ENCODE results near the gene FTO.

DNA sequence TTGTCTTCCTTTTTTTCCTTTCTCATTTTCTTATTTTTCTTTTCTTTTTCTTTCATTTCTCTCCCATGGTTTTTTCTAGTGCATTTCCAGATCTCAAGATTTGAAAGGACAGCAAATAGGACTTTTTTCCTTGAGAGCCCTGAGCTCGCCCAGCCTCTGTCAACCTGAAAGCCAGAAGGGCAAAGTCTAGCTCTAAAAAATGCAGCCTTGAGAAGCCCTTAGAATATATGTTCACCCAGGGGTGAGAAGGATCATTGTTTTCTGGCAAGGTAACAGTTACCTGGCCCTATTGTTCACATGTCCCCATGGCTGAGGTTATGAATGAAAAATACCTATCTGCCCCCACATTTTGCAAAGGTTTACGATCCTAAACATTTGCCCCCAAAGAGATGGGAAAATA lies 364.3 kb downstream of the FTO start:
- TF ChIP-seq, protein P1, sequence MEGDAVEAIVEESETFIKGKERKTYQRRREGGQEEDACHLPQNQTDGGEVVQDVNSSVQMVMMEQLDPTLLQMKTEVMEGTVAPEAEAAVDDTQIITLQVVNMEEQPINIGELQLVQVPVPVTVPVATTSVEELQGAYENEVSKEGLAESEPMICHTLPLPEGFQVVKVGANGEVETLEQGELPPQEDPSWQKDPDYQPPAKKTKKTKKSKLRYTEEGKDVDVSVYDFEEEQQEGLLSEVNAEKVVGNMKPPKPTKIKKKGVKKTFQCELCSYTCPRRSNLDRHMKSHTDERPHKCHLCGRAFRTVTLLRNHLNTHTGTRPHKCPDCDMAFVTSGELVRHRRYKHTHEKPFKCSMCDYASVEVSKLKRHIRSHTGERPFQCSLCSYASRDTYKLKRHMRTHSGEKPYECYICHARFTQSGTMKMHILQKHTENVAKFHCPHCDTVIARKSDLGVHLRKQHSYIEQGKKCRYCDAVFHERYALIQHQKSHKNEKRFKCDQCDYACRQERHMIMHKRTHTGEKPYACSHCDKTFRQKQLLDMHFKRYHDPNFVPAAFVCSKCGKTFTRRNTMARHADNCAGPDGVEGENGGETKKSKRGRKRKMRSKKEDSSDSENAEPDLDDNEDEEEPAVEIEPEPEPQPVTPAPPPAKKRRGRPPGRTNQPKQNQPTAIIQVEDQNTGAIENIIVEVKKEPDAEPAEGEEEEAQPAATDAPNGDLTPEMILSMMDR (IDR thresholded peaks at IDR 0.05 in 4 of 5, conservative IDR thresholded peaks at IDR 0.05 in 1 of 5), result no peak
- no peak for TF ChIP-seq POLR2A (IDR thresholded peaks at IDR 0.05)

All from gastrocnemius medialis (tissue), 4 donors.